Activated CD4-positive, CD25-positive, alpha-beta regulatory T cell treated with anti-CD3 and anti-CD28 coated beads, Interleukin-2, amount 50 U/mL, for 16 hours (primary cell): Measurements from ENCODE around the gene RANBP3.
"Not testable (repeated sequence)": the region's sequence is repeated elsewhere in the genome, so short reads cannot be mapped to it uniquely, and the experiment has no call there.

Source experiments
- DNase-seq: peaks from one replicate; pipeline ENCODE4 v3.0.0-alpha.2; 2020; ENCODE audit warnings: low read depth, low spot score

Gene RANBP3, protein sequence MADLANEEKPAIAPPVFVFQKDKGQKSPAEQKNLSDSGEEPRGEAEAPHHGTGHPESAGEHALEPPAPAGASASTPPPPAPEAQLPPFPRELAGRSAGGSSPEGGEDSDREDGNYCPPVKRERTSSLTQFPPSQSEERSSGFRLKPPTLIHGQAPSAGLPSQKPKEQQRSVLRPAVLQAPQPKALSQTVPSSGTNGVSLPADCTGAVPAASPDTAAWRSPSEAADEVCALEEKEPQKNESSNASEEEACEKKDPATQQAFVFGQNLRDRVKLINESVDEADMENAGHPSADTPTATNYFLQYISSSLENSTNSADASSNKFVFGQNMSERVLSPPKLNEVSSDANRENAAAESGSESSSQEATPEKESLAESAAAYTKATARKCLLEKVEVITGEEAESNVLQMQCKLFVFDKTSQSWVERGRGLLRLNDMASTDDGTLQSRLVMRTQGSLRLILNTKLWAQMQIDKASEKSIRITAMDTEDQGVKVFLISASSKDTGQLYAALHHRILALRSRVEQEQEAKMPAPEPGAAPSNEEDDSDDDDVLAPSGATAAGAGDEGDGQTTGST

GRCh38 chr19:5977785-5978605 lies at the start of gene RANBP3:
Gene RANBP3, minus strand, starts transcription at chr19:5978140. Its CDS starts 58 bp downstream, at chr19:5978082.
- DNase-seq = peak; percentile 95

GRCh38 chr19:6026390-6027227 lies 48.7 kb upstream of the RANBP3 start:
- no peak for DNase-seq

DNA sequence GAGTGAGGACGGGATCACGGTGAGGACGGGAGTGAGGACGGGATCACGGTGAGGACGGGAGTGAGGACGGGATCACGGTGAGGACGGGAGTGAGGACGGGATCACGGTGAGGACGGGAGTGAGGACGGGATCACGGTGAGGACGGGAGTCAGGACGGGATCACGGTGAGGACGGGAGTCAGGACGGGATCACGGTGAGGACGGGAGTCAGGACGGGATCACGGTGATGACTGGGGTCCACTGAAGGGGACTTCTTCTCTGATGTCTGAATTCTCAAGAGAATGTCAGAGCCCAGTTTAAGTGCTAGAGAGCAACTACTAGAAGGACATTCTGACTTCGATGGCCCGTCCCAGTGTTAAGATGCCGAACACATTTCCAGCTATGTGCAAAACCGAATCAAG lies 46.8 kb upstream of the RANBP3 start:
- DNase-seq = not testable (repeated sequence)

- no peak for DNase-seq
Observed at GRCh38 chr19:6023936-6024335, 46.0 kb upstream of the RANBP3 start.

DNA sequence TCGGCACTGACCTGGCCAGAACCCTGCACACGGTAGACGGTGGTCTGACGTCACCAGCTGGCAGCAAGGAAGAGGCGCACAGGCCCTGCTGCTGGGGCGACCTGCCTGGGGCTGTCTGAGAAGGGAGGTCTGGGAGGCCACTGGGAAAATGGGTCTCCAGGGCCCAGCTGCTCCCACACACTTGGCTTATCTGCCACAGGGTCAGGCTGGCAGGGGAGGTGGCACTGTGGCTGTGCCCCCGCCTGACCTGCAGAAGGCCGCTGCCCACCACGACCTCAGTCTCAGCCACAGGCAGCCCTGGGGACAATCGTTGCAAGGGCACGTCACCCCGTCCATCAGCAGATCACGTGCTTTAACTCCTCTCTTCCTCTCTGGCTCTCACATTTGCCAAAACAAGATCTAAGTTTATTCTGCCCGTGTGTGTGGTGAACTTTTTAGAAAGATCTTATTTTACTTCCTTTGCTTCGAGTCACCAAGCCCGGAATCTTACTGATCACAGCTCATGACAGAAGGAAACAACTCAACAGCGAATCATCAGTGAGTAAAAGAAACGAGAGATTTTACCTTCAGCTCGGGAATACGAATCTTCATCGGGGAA lies 45.2 kb upstream of the RANBP3 start:
- no peak for DNase-seq

DNA sequence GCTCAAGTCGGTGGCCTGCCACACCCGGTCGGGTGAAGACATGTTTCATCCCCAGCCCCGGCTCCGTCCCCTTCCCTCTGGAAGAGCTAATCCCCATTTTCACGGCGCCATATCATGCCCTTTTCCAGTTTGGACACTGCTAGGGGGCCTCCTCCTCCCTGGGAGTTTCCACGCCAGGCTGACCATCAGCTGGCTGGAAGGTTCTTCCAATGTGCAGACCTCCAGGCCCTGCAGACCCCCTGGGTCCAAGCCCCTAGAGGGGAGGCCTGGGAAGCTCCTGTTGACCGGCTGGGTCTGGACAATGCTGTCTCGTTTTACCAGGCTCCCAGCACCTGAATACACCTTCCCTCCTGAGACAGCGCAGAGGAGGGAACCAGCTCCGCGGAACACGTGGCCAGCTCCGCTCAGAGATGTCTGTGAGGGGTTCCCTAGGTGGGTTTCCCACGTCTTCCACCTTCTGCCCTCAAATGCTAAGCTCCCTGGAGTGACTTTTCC lies 44.7 kb upstream of the RANBP3 start:
- DNase-seq = no peak

GRCh38 chr19:6021878-6022569 lies 44.1 kb upstream of the RANBP3 start:
- DNase-seq = peak; percentile 69

GRCh38 chr19:6020972-6021805 lies 43.2 kb upstream of the RANBP3 start:
- no peak for DNase-seq

- DNase-seq = no peak
Observed at GRCh38 chr19:6020166-6020882, 42.4 kb upstream of the RANBP3 start.

DNA sequence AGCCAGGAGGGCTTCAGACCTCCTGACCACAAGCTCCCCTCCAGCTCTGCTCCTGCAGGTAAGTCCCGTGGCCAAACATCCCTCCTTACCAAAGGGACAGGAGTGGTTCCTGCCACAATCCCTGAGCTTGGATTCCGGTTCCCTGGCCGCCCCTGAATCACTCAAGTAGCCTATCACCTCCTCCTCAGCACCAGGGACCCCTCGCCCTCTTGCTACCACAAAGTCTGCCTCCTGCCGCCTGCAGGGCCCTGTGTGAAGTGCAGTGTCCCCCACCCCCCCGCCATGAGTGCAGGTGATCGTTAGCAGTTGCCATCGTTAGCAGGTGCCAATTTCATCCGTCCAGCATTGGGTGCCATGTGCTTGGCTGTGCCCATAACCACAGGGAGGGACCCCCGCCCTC lies 40.8 kb upstream of the RANBP3 start:
- no peak for DNase-seq

DNA sequence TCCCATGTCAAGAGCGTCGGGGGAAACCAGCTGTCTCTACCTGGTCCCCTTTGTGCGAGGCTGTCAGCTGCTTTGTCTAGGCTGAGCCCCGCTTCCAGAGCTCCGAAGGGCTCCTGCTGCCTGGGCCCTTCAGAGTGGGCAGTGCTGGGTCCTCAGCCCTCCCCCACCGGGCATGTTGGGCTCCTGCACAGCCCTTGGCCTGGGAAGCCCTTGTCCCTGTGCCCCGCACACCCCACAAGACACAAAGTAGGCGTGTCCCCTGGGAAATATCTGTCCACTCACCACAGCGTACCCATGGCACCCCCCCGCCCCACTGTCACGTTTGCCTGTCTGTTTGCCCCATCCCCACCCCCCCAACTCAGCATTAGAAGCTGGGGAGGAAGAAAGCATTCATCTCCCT lies 39.6 kb upstream of the RANBP3 start:
- no peak for DNase-seq

DNA sequence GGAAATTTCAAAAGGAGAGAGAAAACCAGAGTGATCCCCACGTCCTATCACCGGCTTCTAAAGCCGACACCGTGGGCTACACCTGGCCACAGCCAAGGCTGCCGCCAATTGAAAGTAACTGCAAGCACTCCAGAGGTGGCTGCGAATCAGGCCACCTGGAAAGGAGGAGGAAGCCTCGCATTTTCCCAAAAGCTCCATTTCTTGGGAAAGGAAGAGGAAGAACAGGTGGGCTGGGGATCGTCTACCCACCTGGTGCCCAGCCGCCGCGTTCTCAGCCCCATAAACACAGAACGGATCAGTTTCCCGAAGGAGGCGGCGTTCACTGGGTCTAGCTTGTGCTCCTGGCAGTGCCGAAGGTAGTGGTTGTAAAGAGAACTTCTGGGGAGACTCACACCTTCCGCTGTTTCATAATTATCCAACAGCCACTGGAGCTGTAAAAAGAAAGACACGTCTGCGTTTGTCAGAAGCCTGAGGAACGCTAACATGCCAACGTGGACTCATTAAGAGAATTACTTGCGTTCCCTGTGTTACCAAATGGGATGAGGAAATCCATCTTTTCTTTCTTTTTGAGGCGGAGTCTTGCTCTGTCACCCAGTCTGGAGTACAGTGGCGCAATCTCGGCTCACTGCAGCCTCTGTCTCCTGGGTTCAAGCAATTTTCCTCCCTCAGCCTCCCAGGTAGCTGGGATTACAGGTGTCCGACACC lies 38.1 kb upstream of the RANBP3 start:
- no peak for DNase-seq

GRCh38 chr19:6014551-6015135 lies 36.7 kb upstream of the RANBP3 start:
- DNase-seq = no peak

- DNase-seq = no peak
Observed at GRCh38 chr19:6012426-6013170, 34.7 kb upstream of the RANBP3 start.

GRCh38 chr19:6011794-6012193 lies 33.9 kb upstream of the RANBP3 start:
- no peak for DNase-seq

- no peak for DNase-seq
Observed at GRCh38 chr19:6011206-6011605, 33.3 kb upstream of the RANBP3 start.

DNA sequence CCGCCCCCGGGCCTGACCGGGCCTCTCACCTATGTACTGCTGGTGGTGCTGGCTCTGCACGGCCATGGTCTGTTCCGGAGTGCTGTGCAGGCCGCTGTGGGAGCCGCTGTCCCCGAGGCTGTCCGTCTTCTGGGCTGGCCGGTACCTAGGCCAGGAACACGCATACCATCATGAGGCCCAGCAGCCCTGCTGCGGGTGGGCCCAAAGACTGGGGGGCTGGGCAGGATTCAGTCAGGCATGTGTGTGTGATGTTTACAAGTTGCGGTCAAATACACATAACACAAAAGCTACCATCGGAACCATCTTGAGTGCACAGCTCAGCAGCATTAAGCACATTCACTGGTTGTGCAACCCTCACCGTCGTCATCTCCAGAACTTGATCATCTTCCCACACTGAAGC lies 32.2 kb upstream of the RANBP3 start:
- no peak for DNase-seq
